NCI-H1417 (cell line): ENCODE results near the gene ARID1B.
A peak's percentile ranks its signal among the peaks of the same experiment; 100 is the strongest.
"Not testable (repeated sequence)": the region's sequence is repeated elsewhere in the genome, so short reads cannot be mapped to it uniquely, and the experiment has no call there.

ENCODE experiments used
- DNase-seq, 3 experiments: peaks; one replicate each; lab custom pipeline; 2025; lab: John Stamatoyannopoulos, UW

The ARID1B gene

DNA sequence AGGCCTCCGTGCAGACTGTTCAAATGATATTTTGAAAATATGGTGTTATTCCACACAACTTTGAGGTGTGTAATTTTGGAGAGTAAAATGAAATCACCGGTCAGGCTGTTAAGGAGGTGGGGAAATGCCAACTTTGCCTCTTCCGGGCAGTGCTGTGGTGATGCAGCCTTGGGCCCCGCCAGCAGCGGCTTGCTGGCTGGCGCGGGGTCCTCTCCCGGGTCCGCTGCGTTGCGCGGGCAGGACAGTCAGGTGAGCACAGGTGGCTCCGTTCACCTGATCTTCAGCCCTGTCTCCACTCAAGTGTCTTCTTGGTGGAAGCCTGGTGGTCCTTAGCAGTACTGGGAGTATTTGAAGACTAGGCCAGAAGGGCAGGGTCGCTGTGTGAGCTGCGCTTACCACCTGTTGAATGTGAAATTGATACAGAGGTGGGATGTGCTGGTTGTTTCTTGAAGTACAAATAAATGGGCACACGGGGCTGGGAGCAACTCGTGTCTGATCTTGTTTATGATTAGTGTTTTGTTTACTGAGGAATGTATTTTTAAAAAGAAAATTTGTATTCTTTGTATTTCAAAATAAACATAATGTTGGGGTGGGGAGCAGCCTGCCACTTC lies 184.2 kb downstream of the ARID1B start:
- no peak for DNase-seq

DNA sequence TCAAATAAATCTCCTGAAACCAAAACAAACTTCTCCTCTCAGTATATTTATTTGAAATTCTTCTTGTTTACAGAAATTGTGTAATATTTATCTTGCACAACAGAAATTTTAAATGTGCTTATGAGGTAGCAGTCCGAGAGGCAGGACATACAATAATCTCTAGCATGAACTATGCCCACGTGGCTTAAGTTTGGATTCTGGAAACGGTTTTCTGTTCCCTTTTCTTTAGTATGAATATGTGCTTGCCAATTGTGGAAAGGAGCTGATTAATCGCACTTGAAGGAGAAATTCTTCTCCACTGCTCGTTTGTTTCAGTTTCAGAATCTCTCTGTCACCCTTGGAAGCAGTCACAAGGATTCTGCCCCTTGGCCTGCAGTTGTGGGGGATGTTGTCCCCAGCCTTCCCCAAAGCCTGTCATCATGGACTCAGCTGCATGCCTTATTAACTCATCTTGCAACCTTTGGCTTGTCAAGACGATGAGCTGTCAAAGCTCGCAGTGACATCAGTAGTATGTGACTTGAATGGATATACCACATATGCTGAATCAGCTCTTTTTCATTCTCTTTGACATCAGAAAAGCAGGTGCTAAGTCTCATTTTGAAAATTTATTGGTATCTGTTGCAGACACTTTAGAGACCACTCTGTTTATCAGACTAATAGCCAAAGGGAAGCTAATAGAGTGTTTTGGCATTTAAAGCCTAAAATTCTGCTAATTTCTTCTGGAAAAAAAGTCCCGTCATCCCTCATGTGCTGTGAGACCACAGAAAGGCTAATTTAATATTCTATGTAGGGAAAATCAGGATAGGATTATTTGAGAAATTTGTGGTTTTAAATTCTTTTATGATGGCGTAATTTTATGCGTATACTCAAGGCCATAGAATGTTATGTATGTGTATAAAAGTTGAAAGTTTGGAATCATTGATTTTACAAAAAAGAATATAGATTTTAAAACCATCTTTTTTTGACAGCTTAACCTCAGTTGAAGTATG lies 186.8 kb downstream of the ARID1B start:
- DNase-seq: peak in 1 of 3 experiments; percentile 43

DNA sequence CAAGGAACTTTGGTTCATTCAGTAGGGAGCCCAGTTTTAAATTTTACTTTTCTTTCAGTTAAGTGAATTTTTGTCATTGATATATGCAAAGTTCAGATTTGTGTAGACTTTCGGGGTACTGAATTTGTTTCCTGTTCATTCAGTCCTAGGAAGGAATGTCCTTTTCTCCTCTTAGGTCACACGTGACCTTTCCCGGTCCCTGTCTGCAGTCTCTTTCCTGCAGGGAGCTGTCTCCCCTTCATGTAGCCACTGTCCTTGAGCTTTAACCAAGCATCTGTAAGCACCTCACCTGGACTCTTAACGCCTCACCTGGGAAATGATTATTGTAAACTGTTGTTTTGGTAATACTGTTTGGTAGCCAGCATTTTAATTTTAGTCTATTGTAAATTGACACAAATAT lies 190.7 kb downstream of the ARID1B start:
- DNase-seq: no peak

DNA sequence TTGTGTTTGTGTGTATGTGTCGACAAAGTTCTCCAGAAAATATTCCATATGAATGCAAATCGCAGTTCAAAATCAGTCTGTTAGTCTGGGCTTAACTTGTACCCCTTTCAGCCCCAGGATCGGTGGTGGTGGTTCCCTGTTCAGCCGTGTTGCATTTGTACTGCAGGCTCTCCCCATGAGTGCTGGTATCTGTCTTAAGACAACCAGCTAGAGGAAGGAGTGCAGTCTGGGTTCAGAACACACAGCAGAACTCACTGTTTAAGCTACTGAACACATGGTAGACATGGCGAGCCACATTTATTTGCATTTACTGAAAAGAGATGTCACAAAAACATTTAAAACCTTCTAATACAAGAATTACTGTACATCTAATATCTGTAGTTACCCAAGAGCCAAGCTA lies 192.1 kb downstream of the ARID1B start:
- DNase-seq: no peak

DNA sequence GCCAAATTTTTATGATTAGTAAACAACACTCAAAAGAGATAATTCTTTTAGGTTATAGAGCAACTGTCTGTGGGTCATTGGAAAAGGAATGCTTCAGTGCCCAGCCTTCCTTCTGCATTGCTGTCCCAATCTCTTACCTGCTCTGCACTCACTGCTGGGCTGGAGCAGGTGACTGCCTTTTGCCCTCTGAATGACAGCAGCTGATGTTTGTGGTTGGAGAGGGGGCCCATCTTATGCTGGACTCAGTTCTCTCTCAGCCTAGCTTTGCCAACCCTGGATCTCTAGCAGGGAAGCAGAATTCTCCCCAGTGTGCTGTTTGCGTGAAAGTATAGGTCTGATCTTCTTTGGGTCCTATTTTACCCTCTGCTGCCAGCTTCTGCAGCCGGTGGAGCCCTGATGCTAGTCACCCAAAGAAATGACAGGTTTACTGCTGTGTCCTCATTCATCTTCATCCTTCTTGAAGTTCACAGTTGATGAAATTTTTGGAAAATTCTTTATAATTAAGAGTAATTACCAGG lies 193.5 kb downstream of the ARID1B start:
- no peak for DNase-seq

DNA sequence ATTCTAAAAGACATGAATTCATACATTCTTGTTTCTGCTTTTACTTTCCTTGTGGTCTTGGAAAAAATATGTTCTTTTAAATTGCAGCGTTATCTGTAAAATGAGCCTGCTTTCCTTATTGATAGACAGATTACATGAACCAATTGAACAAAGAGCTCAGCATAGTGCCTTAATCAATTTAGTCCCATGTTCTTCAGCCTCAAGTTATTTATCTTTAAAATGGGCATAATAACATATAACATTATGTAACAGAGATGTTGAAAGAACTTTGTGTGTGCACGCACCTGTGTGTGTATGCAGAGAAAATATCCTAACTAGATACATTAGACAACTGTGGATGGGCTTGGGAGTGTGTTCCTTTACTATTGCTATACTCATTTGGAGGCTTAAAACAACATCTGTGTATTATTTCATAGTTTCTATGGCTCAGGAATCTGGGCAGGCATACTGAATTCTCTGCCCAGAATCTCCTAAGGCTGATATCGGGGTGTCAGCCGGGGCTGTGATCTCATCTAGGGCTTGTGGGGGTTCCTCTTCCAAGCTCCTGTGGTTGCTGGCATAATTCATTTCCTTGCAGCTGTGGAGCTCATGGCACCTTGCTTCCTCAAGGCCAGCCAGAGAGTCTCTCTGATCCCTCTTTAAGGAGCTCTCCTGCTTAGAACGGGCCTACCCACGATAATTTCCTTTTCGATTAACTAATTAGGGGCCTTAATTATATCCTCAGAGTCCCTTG lies 194.1 kb downstream of the ARID1B start:
- peak in 1 of 3 experiments; percentile 38 for DNase-seq

DNA sequence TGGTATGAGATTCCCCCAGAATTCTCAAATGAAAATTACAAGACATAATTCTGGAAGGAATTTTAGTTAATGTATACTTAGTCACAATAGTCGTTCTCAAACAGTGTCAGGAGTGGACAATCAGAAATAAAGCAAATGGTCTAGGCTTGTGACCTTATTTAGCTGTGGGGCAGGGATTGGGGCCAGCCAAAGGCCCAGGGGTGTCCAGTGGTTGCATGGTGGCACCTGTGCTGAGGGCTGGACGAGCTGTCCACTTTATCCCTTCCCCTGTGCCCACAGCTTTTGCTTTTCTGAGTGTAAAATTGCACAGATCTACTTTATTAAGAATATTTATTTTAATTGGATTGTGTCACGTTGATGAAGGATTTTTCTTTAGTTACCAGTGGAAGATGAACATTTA lies 195.0 kb downstream of the ARID1B start:
- DNase-seq: no peak

DNA sequence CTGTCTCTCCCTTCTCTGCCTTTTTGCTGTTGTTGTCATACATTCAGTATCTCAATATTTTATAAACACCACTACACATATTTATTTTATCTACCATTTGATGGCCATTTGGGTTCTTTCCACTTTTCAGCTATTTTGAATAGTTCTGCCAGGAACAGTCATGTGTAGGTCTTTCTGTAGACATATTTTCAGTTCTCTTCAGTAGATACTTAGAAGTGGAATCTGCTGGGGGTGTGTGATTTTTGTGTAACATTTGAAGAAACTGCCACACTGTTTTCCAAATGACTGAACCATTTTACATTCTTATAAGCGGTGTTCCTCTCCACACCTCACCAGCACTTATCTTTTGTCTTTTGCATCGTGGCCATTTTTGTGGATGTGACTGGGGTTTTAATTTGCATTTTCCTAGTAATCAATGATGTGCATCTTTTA lies 197.7 kb downstream of the ARID1B start:
- DNase-seq: no peak

DNA sequence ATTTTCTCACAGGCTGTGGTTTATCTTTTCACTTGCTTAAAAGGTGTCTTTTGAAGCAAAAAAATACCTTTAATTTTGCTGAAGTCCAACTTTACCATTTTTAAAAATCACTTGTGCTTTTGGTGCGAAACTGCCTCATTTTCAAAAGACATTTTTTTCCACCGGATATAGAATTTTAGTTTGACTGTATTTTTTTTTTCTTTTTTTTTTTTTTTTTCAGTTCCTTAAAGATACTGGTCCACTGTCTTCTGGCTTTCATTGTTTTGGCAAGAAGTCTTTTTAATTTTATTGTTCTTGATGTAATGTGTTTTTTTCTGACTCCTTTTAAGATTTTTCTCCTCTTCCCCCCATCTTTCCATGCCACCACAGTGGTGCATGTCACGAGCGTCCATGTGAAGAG lies 198.2 kb downstream of the ARID1B start:
- no peak for DNase-seq

DNA sequence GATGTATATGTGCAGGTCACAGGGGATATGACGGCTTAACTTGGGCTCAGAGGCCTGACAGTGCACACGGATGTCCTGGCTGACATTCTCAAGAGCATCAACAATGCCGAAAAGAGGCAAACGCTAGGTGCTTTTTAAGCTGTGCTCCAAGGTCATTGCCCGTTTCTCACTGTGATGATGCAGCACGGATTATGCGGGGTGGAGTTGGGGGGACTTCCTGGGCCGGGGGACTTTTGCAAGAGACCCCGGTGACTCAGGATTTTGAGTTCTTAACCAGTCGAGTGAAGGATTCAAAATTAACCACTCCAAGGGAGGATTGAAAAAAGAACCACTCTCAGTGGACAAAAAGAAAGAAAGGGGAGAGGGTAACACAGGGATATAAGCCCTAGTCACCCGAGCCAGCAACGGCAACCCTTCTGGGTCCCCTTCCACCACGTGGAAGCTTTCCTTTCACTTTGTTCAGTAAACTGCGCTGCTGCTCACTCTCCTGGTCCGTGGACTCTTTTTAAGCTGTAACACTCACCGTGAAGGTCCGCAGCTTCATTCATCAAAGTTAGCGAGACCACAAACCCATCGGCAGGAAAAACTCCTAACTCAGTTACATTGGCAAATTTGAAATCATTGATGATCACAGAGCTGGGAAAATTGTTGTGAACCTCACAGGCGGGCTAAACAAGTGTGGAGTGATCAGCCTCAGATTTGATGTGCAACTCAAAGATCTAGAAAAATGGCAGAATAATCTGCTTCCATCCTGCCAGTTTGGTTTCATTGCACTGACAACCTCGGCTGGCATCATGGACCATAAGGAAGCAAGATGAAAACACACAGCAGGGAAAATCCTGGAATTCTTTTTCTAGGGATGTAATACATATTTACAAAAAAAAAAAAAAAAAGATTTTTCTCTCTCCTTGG lies 199.3 kb downstream of the ARID1B start:
- peak in 1 of 3 experiments; percentile 54 for DNase-seq

DNA sequence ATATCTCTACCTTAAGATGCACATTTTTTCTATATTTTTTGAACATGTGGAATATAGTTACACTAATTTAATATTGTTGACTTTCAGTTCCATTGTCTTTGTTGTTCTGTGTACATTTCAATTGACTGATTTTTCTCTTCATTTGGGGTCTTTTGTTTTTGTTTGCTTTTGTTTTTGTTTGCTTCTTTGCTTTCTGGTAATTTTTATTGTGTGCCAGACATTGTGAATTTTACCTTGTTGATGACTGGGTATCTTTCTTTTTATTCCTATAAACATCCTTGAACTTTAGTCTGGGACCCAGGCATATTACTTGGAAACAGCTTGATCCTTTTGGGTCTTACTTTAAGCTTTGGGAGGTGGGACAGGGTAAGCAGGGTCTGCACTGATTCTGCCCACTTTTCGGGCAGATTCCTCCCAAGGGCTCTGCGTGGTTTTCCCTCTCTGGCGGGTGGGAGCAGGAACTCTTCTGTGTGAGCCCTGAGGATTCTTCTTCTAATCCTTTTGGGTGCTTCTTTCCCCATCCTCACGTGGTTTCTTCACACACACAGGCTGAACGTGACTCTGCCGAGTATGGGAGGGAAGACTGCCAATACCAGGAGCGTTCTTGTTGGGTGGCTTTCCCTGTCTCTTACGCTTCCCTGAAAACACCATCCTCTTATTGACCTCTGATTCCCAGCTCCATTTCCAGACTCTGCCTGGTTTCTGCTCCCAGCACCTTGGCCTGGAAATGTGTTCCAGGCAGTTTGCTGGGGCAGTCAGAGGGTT lies 200.5 kb downstream of the ARID1B start:
- DNase-seq: peak in 1 of 3 experiments; percentile 54

DNA sequence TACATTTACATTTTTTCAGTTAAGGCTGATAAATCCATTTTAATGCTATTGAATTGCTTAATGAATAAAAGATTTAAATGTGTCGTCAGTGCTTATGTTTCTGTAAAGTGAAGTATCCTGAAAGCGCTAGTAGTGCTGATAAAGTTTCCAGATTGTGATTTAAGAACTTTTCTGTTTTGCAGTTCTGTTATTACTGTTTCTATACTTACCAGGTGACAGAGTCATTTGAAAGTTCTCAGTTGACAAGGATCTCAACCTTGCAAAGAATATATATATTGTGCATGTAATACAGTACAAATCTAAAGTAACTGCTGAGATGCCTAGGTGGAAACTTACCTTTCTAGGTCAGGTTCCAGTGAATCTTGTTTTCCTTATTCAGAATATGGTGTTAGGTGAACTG lies 201.8 kb downstream of the ARID1B start:
- no peak for DNase-seq

DNA sequence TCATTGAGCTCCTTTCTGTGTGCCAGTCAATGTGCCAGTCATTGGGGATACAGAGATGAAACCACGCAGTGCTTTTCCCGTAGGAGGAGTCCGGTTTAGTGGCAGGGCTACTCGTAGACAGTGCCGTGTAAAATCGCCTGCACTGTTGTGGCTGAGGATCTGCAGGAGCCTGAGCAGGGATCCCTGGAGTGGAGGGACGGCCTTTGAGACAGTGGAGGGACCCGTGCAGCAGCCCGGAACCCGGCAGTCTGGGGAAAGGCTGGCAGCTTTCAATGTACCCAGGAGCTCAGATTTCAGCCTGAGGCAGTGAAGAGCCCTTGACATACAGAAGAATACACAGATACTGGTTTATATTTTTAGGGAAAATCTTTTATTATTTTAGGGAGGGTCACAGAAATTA lies 203.3 kb downstream of the ARID1B start:
- peak; percentile 55 to 87 (median 86) for DNase-seq

DNA sequence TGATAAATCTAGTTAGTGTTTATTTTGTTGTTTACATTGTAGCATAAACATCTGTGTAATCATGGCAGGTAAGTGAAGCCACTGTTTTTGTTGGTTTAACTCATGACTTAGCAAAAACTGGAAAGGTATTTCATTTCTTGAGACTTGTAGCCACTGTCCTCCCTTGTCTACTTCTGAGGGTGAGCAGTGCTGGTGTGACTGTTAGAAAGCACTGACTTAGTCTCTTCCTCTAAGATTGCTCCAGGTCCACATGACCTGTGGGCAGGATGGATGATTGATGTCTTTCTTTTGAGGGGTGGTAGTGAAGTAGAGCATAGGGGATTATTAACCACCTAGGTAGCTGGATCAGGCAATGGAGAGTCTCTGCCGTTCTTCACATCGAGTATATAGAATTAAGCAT lies 203.8 kb downstream of the ARID1B start:
- DNase-seq: peak; percentile 51 to 85 (median 53)

DNA sequence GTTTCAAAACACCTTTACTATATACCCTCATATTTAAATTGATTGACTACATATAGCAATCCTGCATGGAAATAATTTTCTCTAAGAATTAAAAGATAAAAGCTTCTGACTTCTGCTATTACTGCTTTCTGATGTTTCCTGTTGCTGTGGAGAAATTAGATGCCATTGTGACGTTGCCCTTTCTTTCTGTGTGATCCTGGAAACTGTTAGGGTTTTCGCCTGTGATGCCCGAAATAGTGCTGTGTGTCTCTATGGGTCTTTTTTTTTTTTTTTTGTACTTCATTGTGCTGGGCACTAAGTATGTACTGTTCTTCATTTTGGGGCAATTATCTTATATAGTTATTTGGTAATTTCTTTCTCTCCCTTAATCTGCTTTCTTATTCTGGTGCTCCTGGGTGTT lies 205.0 kb downstream of the ARID1B start:
- DNase-seq: no peak

DNA sequence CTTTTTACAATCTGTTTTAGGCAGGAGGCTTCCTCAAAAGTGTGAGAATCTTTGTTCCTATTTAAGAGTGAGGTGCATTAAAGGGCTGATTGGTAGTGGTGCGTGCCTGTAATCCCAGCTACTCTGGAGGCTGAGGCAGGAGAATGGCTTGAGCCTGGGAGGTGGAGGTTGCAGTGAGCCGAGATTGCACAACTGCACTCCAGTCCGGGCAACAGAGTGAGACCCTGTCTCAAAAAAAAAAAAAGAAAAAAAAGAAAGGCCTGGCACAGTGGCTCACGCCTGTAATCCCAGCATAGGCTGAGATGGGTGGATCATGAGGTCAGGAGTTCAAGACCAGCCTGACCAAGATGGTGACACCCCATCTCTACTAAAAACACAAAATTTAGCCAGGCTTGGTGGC lies 205.7 kb downstream of the ARID1B start:
- DNase-seq: not testable (repeated sequence)

DNA sequence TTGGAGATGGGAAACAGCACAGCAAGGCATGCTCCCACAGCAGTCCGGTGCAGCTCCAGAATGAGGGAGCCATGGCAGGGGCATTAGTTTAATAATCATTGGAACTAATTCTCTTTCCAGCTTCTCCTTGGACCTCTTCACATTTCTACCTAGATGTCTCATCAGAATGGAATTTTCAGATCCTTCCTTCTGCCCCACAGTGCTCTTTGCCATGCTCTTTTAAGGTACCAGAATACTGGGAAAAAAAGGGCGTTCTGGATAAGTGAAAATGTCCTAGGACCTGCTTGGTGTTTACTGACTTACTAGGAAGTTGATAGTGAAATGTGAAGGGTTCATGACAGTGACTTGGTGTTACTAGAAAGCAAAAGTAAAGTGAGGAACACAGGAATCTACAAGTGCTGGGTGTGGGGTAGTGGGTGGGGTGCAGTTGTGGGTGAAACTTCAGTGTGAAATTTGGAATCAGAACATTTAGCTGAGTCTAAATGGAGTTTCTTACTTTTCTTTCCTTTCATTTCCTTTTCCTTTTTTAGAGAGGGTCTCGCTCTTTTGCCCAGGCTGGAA lies 207.1 kb downstream of the ARID1B start:
- no peak for DNase-seq

DNA sequence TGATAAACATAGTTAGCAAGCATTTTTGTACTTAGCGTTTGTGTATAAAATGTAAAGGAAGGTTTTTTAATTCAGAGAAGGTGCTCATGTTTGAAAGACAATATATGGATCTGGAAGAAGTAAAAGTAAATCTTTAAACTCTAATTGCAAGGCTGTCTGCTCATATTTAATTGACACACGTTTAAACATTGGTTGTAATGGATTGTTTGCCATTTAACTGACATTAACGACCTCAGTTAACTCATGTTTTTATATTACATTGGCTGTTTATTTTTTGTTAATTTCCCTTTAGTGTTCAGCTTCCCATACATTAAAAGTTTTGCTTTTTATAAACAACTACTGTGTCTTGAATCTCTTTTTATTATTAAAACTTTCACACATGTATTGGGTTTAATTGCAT lies 208.1 kb downstream of the ARID1B start:
- peak in 1 of 3 experiments; percentile 40 for DNase-seq

DNA sequence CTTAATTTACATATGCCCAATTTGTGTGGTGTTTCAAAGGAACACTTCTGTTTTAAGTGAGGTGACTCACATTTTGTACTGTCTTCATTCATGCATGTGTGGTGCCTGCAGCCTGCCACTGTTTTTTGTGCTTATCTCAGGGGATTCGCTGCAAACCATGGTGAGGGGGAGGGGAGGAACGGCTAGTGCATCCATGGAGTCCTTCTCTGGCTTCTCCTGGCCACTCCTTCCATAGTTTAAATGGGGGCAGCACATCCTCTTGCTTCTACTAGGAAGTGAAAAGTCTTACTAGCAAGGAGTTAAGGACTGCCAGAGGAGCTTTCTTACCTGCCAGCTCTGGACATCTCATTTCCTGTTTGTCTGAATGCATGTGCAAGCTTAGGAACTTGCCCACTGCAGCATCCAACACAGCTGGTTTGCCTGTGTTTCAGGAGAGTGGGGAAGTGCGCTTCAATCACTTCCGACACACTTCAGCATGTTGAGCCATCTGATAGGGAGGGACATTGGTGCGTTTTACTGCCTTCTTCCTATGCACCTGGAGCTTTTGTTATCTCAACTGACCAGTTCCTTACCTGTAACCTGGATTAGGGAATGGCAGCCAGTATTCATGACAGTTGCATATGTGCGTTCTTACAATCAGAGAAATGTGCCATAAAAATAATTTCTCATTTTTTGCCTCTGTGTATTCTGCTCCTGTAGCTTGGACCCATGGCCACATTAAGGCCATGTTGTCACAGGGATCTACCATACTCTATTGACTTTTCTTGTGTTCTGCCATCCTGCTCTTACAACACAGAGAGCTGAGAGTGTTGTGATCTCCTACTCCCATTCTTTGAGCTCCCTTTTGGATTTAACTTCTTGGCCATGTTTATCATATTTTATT lies 211.3 kb downstream of the ARID1B start:
- peak in 2 of 3 experiments; percentile 41 to 43 for DNase-seq
